ENCODE data around the gene PPFIA2.

DNA sequence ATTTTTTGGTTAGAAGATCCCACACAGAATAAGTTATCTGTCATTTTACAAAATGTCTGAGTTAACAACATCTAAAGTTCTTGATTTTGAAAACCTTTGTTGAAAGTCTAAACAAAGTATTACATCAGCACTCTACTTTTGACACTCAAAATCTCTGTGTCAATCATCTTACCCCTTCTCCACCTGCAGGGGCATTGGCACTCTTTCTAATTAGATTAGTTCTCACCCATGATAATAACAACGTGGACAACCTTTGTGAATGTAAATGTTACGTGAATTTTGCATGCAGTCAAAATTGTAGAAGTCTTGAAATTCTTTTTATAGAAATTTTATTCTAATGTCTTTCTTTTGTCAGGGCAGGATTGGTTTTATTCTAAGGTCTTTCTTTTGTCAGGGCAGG, 33.5 kb upstream of the PPFIA2 start:
- TF ChIP-seq CTCF (IDR thresholded peaks at IDR 0.05) (no peak), ZFX (IDR thresholded peaks at IDR 0.05; ENCODE audit: borderline replicate concordance) (no peak)
